Neural progenitor cell (in vitro differentiated cells): ENCODE measurements around the gene TNIK. TPM values are rescaled to one million over a fixed set of nuclear protein-coding genes. Genes with fewer than 3 reads are reported as not detected.

ENCODE experiments used
- DNase-seq: peaks from one replicate; pipeline ENCODE4 v3.0.0-alpha.2; 2016; ENCODE audit warnings: low spot score
- H2AFZ ChIP-seq: fragments of 200-600 bp; sonication (generic); replicated peaks from 2 replicates; pipeline ENCODE4 v1.6.1; 2016; ENCODE audit warnings: antibody characterized with exemption
- H3F3A ChIP-seq: fragments of 200-600 bp; sonication (generic); 2 replicates; pipeline ENCODE4 v1.6.1; 2016; ENCODE audit warnings: antibody characterized with exemption, low read depth
- H3K27ac ChIP-seq: fragments of 200-600 bp; sonication (generic); 2 replicates; pipeline ENCODE4 v1.5.1; 2016; ENCODE audit warnings: mild to moderate bottlenecking
- H3K27me3 ChIP-seq: fragments of 200-600 bp; sonication (generic); 2 replicates; pipeline ENCODE4 v1.6.1; 2016; ENCODE audit warnings: mild to moderate bottlenecking, moderate library complexity
- H3K36me3 ChIP-seq: fragments of 200-600 bp; sonication (generic); 2 replicates; pipeline ENCODE4 v1.5.1; 2016
- H3K4me1 ChIP-seq: fragments of 200-600 bp; sonication (generic); 2 replicates; pipeline ENCODE4 v1.6.1; 2016; ENCODE audit warnings: mixed run types
- H3K4me2 ChIP-seq: fragments of 200-600 bp; sonication (generic); 2 replicates; pipeline ENCODE4 v1.6.1; 2016
- H3K4me3 ChIP-seq: fragments of 200-600 bp; sonication (generic); 2 replicates; pipeline ENCODE4 v1.5.1; 2016
- H3K79me2 ChIP-seq: fragments of 200-600 bp; sonication (generic); 2 replicates; pipeline ENCODE4 v1.6.1; 2016; ENCODE audit warnings: low read depth
- H3K9ac ChIP-seq: fragments of 200-600 bp; sonication (generic); 2 replicates; pipeline ENCODE4 v1.6.1; 2016
- H3K9me3 ChIP-seq: fragments of 200-600 bp; sonication (generic); 2 replicates; pipeline ENCODE4 v1.5.1; 2016; ENCODE audit warnings: low read depth
- H4K20me1 ChIP-seq: fragments of 200-600 bp; sonication (generic); 2 replicates; pipeline ENCODE4 v1.6.1; 2016; ENCODE audit warnings: low read depth
- H3K27ac Mint-ChIP-seq: 3 replicates; pipeline ENCODE4 v1.8.0; 2021; ENCODE audit warnings: mixed read lengths
- H3K27me3 Mint-ChIP-seq: 2 replicates; pipeline ENCODE4 v1.8.0; 2022; ENCODE audit warnings: low read depth, mild to moderate bottlenecking, inconsistent platforms, moderate library complexity, mixed read lengths; ENCODE audit not compliant: insufficient read depth
- H3K36me3 Mint-ChIP-seq: 3 replicates; pipeline ENCODE4 v1.8.0; 2021; ENCODE audit warnings: mixed read lengths
- H3K4me1 Mint-ChIP-seq: 3 replicates; pipeline ENCODE4 v1.8.0; 2021; ENCODE audit warnings: mixed read lengths
- H3K4me3 Mint-ChIP-seq: 3 replicates; pipeline ENCODE4 v1.8.0; 2021; ENCODE audit warnings: mild to moderate bottlenecking, moderate library complexity, mixed read lengths
- H3K9me3 Mint-ChIP-seq: 3 replicates; pipeline ENCODE4 v1.8.0; 2020; ENCODE audit warnings: mixed read lengths
- CTCF ChIP-seq: fragments of 200-600 bp; sonication (generic); IDR thresholded peaks from 2 replicates; pipeline ENCODE4 v1.5.1; 2017; ENCODE audit warnings: antibody characterized with exemption, mild to moderate bottlenecking
- EZH2 ChIP-seq: fragments of 200-600 bp; sonication (generic); IDR thresholded peaks from 2 replicates; pipeline ENCODE4 v1.6.1; 2017; ENCODE audit warnings: antibody characterized with exemption, mild to moderate bottlenecking, moderate library complexity
- EZH2phosphoT487 ChIP-seq: fragments of 200-600 bp; sonication (generic); IDR thresholded peaks from 2 replicates; pipeline ENCODE4 v1.6.1; 2017; ENCODE audit warnings: antibody characterized with exemption
- total RNA-seq: library from RNA; depleted of rRNA; stranded (reverse); fragments of >200 nt; gene quantifications from 2 replicates; pipeline ENCODE4 v1.2.3, GENCODE V29; 2015; ENCODE audit warnings: low replicate concordance

TNIK gene
- total RNA-seq, 1 donor from 2014 or later: 3.0 TPM

- no peaks in the 10 kb centered on the region for H3K36me3 ChIP-seq
- no peaks in the 10 kb centered on the region for H3K79me2 ChIP-seq
- H3F3A ChIP-seq: no peaks in the 10 kb centered on the region
- H3K4me1 Mint-ChIP-seq: peaks cover 2% of the 10 kb centered on the region
- H3K4me3 Mint-ChIP-seq: no peak overlapping the region
- no peak for TF ChIP-seq EZH2
- TF ChIP-seq EZH2phosphoT487: no peak
- no peak for TF ChIP-seq CTCF
- H3K9me3 ChIP-seq: no peaks in the 10 kb centered on the region
- H3K9me3 Mint-ChIP-seq: no peaks in the 10 kb centered on the region
- H3K27ac ChIP-seq: no peak overlapping the region
- peaks cover 3% of the 10 kb centered on the region for H3K27me3 Mint-ChIP-seq
- H3K27me3 ChIP-seq: no peaks in the 10 kb centered on the region
- H3K4me1 ChIP-seq: no peaks in the 10 kb centered on the region
- DNase-seq: no peak
- peak overlapping the region; percentile 4 for H3K27ac Mint-ChIP-seq
- H3K4me3 ChIP-seq: no peak overlapping the region
- H4K20me1 ChIP-seq: no peaks in the 10 kb centered on the region
- no peak overlapping the region for H2AFZ ChIP-seq
- no peak overlapping the region for H3K9ac ChIP-seq
- H3K4me2 ChIP-seq: no peak overlapping the region
- peaks cover 4% of the 10 kb centered on the region for H3K36me3 Mint-ChIP-seq
Measured at GRCh38 chr3:171193693-171194092, 266.5 kb downstream of the TNIK start.

- Mint-ChIP-seq H3K4me1 (no peaks in the 10 kb centered on the region), H3K9me3 (no peaks in the 10 kb centered on the region), H3K27me3 (no peaks in the 10 kb centered on the region), H3K4me3 (no peak overlapping the region), H3K36me3 (peaks cover 4% of the 10 kb centered on the region), H3K27ac (no peak overlapping the region)
- no peak for DNase-seq
- H3K9me3 ChIP-seq: no peaks in the 10 kb centered on the region
- H3K79me2 ChIP-seq: no peaks in the 10 kb centered on the region
- no peak overlapping the region for H3K4me3 ChIP-seq
- TF ChIP-seq EZH2phosphoT487: no peak
- no peak for TF ChIP-seq EZH2
- no peak for TF ChIP-seq CTCF
- no peaks in the 10 kb centered on the region for H3K36me3 ChIP-seq
- H4K20me1 ChIP-seq: no peaks in the 10 kb centered on the region
- H3F3A ChIP-seq: no peaks in the 10 kb centered on the region
- H3K4me2 ChIP-seq: no peak overlapping the region
- no peak overlapping the region for H2AFZ ChIP-seq
- H3K4me1 ChIP-seq: peaks cover 2% of the 10 kb centered on the region
- H3K9ac ChIP-seq: no peak overlapping the region
- H3K27me3 ChIP-seq: no peaks in the 10 kb centered on the region
- no peak overlapping the region for H3K27ac ChIP-seq
Measured at GRCh38 chr3:171192176-171192854, 267.9 kb downstream of the TNIK start.

GRCh38 chr3:171190668-171191067 lies 269.5 kb downstream of the TNIK start:
- H3K9me3 ChIP-seq: no peaks in the 10 kb centered on the region
- H3K4me1 ChIP-seq: peaks cover 11% of the 10 kb centered on the region
- TF ChIP-seq CTCF (no peak), EZH2 (no peak), EZH2phosphoT487 (no peak)
- Mint-ChIP-seq H3K9me3 (no peaks in the 10 kb centered on the region), H3K4me3 (no peak overlapping the region), H3K27me3 (no peaks in the 10 kb centered on the region), H3K36me3 (peaks cover 2% of the 10 kb centered on the region), H3K27ac (no peak overlapping the region), H3K4me1 (peaks cover 3% of the 10 kb centered on the region)
- no peak overlapping the region for H3K9ac ChIP-seq
- H3F3A ChIP-seq: no peaks in the 10 kb centered on the region
- no peak overlapping the region for H3K4me2 ChIP-seq
- H2AFZ ChIP-seq: no peak overlapping the region
- H3K27ac ChIP-seq: no peak overlapping the region
- no peak for DNase-seq
- no peak overlapping the region for H3K4me3 ChIP-seq
- no peaks in the 10 kb centered on the region for H3K36me3 ChIP-seq
- no peaks in the 10 kb centered on the region for H3K27me3 ChIP-seq
- H4K20me1 ChIP-seq: no peaks in the 10 kb centered on the region
- no peaks in the 10 kb centered on the region for H3K79me2 ChIP-seq
